GM23338 (cell line): ENCODE measurements around the gene SH3BP4. TPM values are rescaled to one million over a fixed set of nuclear protein-coding genes. Genes with fewer than 3 reads are reported as not detected.

Source experiments
- NANOG ChIP-seq: IDR thresholded peaks from 2 replicates; pipeline ENCODE4 v1.6.1; 2016; ENCODE audit warnings: antibody characterized with exemption, borderline replicate concordance
- STAT1 ChIP-seq: IDR thresholded peaks from one replicate; pipeline ENCODE4 v1.6.1; 2016; ENCODE audit warnings: antibody characterized with exemption; ENCODE audit not compliant: unreplicated experiment
- ZNF462 ChIP-seq: fragments of 250-450 bp; sonication (Bioruptor Pico); IDR thresholded peaks from 2 replicates; pipeline ENCODE4 v1.5.0; 2020; ENCODE audit warnings: mild to moderate bottlenecking, moderate library complexity
- polyA plus RNA-seq: library from polyadenylated mRNA; unstranded; fragments of >200 nt; fragmentation: Nextera tagmentation; extraction: Ambion mirVana; gene quantifications from 2 replicates; pipeline ENCODE4 v1.2.1, GENCODE V29; 2016
- total RNA-seq: library from RNA; depleted of rRNA; stranded (reverse); fragments of >200 nt; shearing (Covaris generic); gene quantifications from 2 replicates; pipeline ENCODE4 v1.2.3, GENCODE V29; 2014
- TF ChIP-seq, protein P1 (sequence below): IDR thresholded peaks from one replicate; pipeline ENCODE4 v1.6.1; 2018; ENCODE audit warnings: antibody characterized with exemption; ENCODE audit not compliant: unreplicated experiment
- TF ChIP-seq, protein P2 (sequence below): IDR thresholded peaks from 2 replicates; pipeline ENCODE4 v1.6.1; 2016; ENCODE audit warnings: antibody characterized with exemption

SH3BP4 gene
- total and polyA plus RNA-seq, 2 experiments from 2014 or later: 15.6 to 50.9 TPM

GRCh38 chr2:234982096-234982834 is 30.4 kb downstream of the SH3BP4 start (continued):
- no peak for TF ChIP-seq ZNF462
- TF ChIP-seq, protein P1, sequence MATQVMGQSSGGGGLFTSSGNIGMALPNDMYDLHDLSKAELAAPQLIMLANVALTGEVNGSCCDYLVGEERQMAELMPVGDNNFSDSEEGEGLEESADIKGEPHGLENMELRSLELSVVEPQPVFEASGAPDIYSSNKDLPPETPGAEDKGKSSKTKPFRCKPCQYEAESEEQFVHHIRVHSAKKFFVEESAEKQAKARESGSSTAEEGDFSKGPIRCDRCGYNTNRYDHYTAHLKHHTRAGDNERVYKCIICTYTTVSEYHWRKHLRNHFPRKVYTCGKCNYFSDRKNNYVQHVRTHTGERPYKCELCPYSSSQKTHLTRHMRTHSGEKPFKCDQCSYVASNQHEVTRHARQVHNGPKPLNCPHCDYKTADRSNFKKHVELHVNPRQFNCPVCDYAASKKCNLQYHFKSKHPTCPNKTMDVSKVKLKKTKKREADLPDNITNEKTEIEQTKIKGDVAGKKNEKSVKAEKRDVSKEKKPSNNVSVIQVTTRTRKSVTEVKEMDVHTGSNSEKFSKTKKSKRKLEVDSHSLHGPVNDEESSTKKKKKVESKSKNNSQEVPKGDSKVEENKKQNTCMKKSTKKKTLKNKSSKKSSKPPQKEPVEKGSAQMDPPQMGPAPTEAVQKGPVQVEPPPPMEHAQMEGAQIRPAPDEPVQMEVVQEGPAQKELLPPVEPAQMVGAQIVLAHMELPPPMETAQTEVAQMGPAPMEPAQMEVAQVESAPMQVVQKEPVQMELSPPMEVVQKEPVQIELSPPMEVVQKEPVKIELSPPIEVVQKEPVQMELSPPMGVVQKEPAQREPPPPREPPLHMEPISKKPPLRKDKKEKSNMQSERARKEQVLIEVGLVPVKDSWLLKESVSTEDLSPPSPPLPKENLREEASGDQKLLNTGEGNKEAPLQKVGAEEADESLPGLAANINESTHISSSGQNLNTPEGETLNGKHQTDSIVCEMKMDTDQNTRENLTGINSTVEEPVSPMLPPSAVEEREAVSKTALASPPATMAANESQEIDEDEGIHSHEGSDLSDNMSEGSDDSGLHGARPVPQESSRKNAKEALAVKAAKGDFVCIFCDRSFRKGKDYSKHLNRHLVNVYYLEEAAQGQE: no peak
- no peak for TF ChIP-seq NANOG
- TF ChIP-seq STAT1: no peak
- TF ChIP-seq, protein P2, sequence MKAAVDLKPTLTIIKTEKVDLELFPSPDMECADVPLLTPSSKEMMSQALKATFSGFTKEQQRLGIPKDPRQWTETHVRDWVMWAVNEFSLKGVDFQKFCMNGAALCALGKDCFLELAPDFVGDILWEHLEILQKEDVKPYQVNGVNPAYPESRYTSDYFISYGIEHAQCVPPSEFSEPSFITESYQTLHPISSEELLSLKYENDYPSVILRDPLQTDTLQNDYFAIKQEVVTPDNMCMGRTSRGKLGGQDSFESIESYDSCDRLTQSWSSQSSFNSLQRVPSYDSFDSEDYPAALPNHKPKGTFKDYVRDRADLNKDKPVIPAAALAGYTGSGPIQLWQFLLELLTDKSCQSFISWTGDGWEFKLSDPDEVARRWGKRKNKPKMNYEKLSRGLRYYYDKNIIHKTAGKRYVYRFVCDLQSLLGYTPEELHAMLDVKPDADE: no peak
